Gastrocnemius medialis (tissue), 4 donors: Measurements from ENCODE around the gene KATNB1.

ENCODE experiments used
- CTCF ChIP-seq, 5 experiments: fragments of 450-650 bp in 3 of 5; fragments of 200-600 bp in 2 of 5; sonication (generic) in 2 of 5; IDR thresholded peaks in 4 of 5; conservative IDR thresholded peaks in 1 of 5; 1 replicate in 4 of 5; 2 replicates in 1 of 5; pipeline ENCODE4 v1.5.1; 2016 to 2019; ENCODE audit warnings: antibody characterized with exemption in 5 of 5, mild to moderate bottlenecking in 3 of 5, moderate library complexity in 3 of 5
- POLR2A ChIP-seq, 2 donors: fragments of 450-650 bp; IDR thresholded peaks; one replicate each; pipeline ENCODE4 v1.6.1; 2017; ENCODE audit warnings: antibody characterized with exemption in 2 of 2, mild to moderate bottlenecking in 2 of 2, moderate library complexity in 2 of 2

GRCh38 chr16:57799600-57800199 is 64.1 kb downstream of the KATNB1 start:
- TF ChIP-seq CTCF (IDR thresholded peaks at IDR 0.05 in 4 of 5, conservative IDR thresholded peaks at IDR 0.05 in 1 of 5), result no peak
- no peak for TF ChIP-seq POLR2A (IDR thresholded peaks at IDR 0.05)
